ENCODE results near the gene CCL18. TPM values are rescaled to one million over a fixed set of nuclear protein-coding genes. Genes with fewer than 3 reads are reported as not detected.

CCL18 gene
- total RNA-seq, 2 donors from 2014 or later, result not detected

GRCh38 chr17:36034127-36034526 lies 29.9 kb upstream of the CCL18 start:
- Mint-ChIP-seq H3K36me3 (ENCODE audit: low read depth) (no peaks in the 10 kb centered on the region), H3K27ac (no peak overlapping the region), H3K4me1 (no peaks in the 10 kb centered on the region), H3K9me3 (no peaks in the 10 kb centered on the region), H3K27me3 (ENCODE audit: insufficient read depth) (peaks cover 8% of the 10 kb centered on the region), H3K4me3 (no peak overlapping the region)
- DNase-seq, result no peak
- Histone ChIP-seq H3K27ac (ENCODE audit: low read depth, low read length) (no peak overlapping the region), H3K4me3 (ENCODE audit: low read length) (no peak overlapping the region), H3K36me3 (ENCODE audit: control insufficient read depth, insufficient read depth, low read length) (no peaks in the 10 kb centered on the region), H3K27me3 (ENCODE audit: control insufficient read depth, insufficient read depth, low read length, poor library complexity, severe bottlenecking) (no peaks in the 10 kb centered on the region), H3K9me3 (ENCODE audit: control insufficient read depth, low read length) (no peaks in the 10 kb centered on the region), H3K9ac (ENCODE audit: extremely low read depth, low read length, poor library complexity, severe bottlenecking) (no peak overlapping the region), H3K4me1 (ENCODE audit: control insufficient read depth, insufficient read depth, low read length) (no peaks in the 10 kb centered on the region)
- WGBS, 2 experiments (ENCODE audit: insufficient coverage in 1 of 2, insufficient read length in 1 of 2), result 89 to 100% methylated on average over 1 to 3 of the region's 3 CpGs
- TF ChIP-seq CTCF (conservative IDR thresholded peaks at IDR 0.05), result no peak

- Histone ChIP-seq H3K9ac (ENCODE audit: extremely low read depth, low read length, poor library complexity, severe bottlenecking) (no peak overlapping the region), H3K36me3 (ENCODE audit: control insufficient read depth, insufficient read depth, low read length) (no peaks in the 10 kb centered on the region), H3K4me3 (ENCODE audit: low read length) (no peak overlapping the region), H3K4me1 (ENCODE audit: control insufficient read depth, insufficient read depth, low read length) (no peaks in the 10 kb centered on the region), H3K27ac (ENCODE audit: low read depth, low read length) (no peak overlapping the region), H3K27me3 (ENCODE audit: control insufficient read depth, insufficient read depth, low read length, poor library complexity, severe bottlenecking) (no peaks in the 10 kb centered on the region), H3K9me3 (ENCODE audit: control insufficient read depth, low read length) (no peaks in the 10 kb centered on the region)
- no peak overlapping the region for H3K27ac Mint-ChIP-seq
- H3K27me3 Mint-ChIP-seq (ENCODE audit: insufficient read depth), result peaks cover 8% of the 10 kb centered on the region
- TF ChIP-seq CTCF (conservative IDR thresholded peaks at IDR 0.05), result no peak
- H3K36me3 Mint-ChIP-seq (ENCODE audit: low read depth), result no peaks in the 10 kb centered on the region
- no peak overlapping the region for H3K4me3 Mint-ChIP-seq
- H3K9me3 Mint-ChIP-seq, result no peaks in the 10 kb centered on the region
- no peaks in the 10 kb centered on the region for H3K4me1 Mint-ChIP-seq
- WGBS, 2 experiments (ENCODE audit: insufficient coverage in 1 of 2, insufficient read length in 1 of 2), result 63 to 92% methylated on average over 2 to 4 of the region's 4 CpGs
- DNase-seq, result no peak
Measured at GRCh38 chr17:36036235-36036634, 27.8 kb upstream of the CCL18 start.

GRCh38 chr17:36048066-36048465 lies 16.0 kb upstream of the CCL18 start:
- Histone ChIP-seq H3K27me3 (ENCODE audit: control insufficient read depth, insufficient read depth, low read length, poor library complexity, severe bottlenecking) (no peaks in the 10 kb centered on the region), H3K4me3 (ENCODE audit: low read length) (no peak overlapping the region), H3K27ac (ENCODE audit: low read depth, low read length) (no peak overlapping the region), H3K36me3 (ENCODE audit: control insufficient read depth, insufficient read depth, low read length) (no peaks in the 10 kb centered on the region), H3K4me1 (ENCODE audit: control insufficient read depth, insufficient read depth, low read length) (no peaks in the 10 kb centered on the region), H3K9me3 (ENCODE audit: control insufficient read depth, low read length) (no peaks in the 10 kb centered on the region), H3K9ac (ENCODE audit: extremely low read depth, low read length, poor library complexity, severe bottlenecking) (no peak overlapping the region)
- Mint-ChIP-seq H3K27ac (no peak overlapping the region), H3K27me3 (ENCODE audit: insufficient read depth) (peaks cover 3% of the 10 kb centered on the region), H3K4me1 (no peaks in the 10 kb centered on the region), H3K9me3 (peaks cover 21% of the 10 kb centered on the region), H3K4me3 (no peak overlapping the region), H3K36me3 (ENCODE audit: low read depth) (no peaks in the 10 kb centered on the region)
- 60 to 79% methylated on average over 1 to 2 of the region's 2 CpGs for WGBS, 2 experiments (ENCODE audit: insufficient coverage in 1 of 2, insufficient read length in 1 of 2)
- no peak for DNase-seq
- TF ChIP-seq CTCF (conservative IDR thresholded peaks at IDR 0.05), result no peak

Measured in endodermal cell (in vitro differentiated cells).